Muscle layer of colon (tissue), 2 donors: Measurements from ENCODE around the gene C5orf52.
"Not testable (repeated sequence)": the region's sequence is repeated elsewhere in the genome, so short reads cannot be mapped to it uniquely, and the experiment has no call there.

ENCODE experiments used
- H3K27ac ChIP-seq: one replicate; pipeline ENCODE4 v1.7.0; 2013; ENCODE audit warnings: low read depth, mild to moderate bottlenecking, low read length, moderate library complexity
- H3K27me3 ChIP-seq, 2 donors: one replicate each; pipeline ENCODE4 v1.7.0; 2013; ENCODE audit warnings: low read length in 2 of 2, mild to moderate bottlenecking in 2 of 2; ENCODE audit not compliant: insufficient read depth in 2 of 2, control insufficient read depth in 1 of 2
- H3K36me3 ChIP-seq: one replicate; pipeline ENCODE4 v1.7.0; 2013; ENCODE audit warnings: mild to moderate bottlenecking, low read length; ENCODE audit not compliant: insufficient read depth
- H3K4me1 ChIP-seq: one replicate; pipeline ENCODE4 v1.7.0; 2013; ENCODE audit warnings: mild to moderate bottlenecking, low read length; ENCODE audit not compliant: insufficient read depth
- H3K4me3 ChIP-seq, 2 donors: one replicate each; pipeline ENCODE4 v1.7.0; 2013; ENCODE audit warnings: low read length in 2 of 2, low read depth in 1 of 2, mild to moderate bottlenecking in 1 of 2, moderate library complexity in 1 of 2
- H3K9ac ChIP-seq: one replicate; pipeline ENCODE4 v1.7.0; 2013; ENCODE audit warnings: low read length
- H3K9me3 ChIP-seq: one replicate; pipeline ENCODE4 v1.7.0; 2013; ENCODE audit warnings: mild to moderate bottlenecking, low read length
- donor health status: abdominal sarcoma.
- donor health status: Adenocarcinoma of cecum.

The C5orf52 gene

DNA sequence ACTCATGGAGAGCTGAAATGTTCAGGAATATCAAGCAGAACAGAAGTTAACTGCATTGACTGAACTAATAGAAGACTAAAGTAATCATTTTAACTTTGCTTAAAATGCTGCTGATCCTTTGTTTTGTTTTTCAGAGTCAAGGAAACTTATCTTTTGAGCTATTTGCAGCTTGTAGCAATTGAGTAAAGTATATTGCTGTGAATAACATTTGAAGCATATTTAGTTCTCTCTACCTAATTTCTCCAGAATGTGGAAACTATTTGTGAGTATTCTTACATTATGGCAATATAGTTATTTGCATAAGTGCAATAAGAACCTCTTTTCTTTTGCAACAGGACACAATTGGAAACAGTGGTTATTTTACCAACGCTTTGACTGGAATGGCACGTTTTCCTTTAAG is 13.8 kb upstream of the C5orf52 start:
- H3K9ac ChIP-seq: no peak overlapping the region
- H3K4me1 ChIP-seq: no peaks in the 10 kb centered on the region
- H3K36me3 ChIP-seq: no peaks in the 10 kb centered on the region
- no peak overlapping the region for H3K4me3 ChIP-seq
- no peaks in the 10 kb centered on the region for H3K9me3 ChIP-seq
- no peak overlapping the region for H3K27ac ChIP-seq
- H3K27me3 ChIP-seq: no peaks in the 10 kb centered on the region

DNA sequence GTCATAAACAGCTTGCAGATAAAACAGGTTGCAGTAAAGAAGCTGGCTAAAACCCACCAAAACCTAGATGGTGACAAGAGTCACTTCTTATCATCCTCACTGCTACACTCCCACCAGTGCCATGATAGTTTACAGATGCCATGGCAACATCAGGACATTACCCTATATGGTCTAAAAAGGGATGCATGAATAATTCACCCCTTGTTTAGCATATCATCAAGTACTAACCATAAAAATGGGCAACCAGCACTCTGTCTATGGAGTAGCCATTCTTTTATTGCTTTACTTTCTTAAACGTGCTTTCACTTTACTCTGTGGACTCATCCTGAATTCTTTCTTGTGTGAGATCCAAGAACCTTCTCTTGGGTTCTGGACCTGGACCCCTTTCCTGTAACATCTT is 12.4 kb upstream of the C5orf52 start:
- Histone ChIP-seq H3K27ac (no peak overlapping the region), H3K9me3 (no peaks in the 10 kb centered on the region), H3K9ac (no peak overlapping the region), H3K36me3 (no peaks in the 10 kb centered on the region), H3K27me3 (no peaks in the 10 kb centered on the region), H3K4me1 (no peaks in the 10 kb centered on the region), H3K4me3 (no peak overlapping the region)

DNA sequence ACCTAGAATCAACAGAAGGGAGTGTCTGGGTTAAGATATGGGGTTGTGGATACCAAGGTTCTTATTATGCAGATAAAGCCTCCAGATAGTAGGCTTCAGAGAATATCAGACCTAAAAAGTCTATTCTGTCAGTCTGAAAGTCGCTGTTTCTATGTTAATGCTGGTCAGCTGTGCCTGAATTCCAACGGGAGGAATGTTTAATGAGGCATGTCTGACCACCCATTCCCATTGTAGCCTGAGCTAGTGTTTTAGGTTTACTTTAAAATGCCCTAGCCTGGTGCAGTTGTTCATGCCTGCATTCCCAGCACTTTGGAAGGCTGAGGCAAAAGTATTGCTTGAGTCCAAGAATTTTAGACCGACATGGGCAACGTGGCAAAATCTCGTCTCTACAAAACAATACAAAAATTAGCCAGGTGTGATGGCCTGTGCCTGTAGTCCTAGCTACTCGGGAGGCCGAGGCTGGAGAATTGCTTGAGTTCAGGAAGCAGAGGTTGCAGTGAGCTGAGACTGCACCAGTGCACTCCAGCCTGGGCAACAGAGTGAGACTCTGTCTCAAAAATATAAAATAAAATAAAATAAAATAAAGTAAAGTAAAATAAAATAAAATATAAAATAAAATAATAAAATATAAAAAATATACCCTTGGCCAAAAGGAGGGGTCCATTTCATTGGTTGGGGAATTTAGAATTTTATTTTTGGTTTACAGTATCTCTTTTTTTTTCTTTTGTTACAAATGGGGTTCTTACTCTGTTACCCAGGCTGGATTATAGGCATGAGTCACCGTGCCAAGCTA is 11.3 kb upstream of the C5orf52 start:
- Histone ChIP-seq H3K9me3 (no peaks in the 10 kb centered on the region), H3K27me3 (no peaks in the 10 kb centered on the region), H3K27ac (no peak overlapping the region), H3K36me3 (no peaks in the 10 kb centered on the region), H3K4me3 (no peak overlapping the region), H3K9ac (no peak overlapping the region), H3K4me1 (no peaks in the 10 kb centered on the region)

DNA sequence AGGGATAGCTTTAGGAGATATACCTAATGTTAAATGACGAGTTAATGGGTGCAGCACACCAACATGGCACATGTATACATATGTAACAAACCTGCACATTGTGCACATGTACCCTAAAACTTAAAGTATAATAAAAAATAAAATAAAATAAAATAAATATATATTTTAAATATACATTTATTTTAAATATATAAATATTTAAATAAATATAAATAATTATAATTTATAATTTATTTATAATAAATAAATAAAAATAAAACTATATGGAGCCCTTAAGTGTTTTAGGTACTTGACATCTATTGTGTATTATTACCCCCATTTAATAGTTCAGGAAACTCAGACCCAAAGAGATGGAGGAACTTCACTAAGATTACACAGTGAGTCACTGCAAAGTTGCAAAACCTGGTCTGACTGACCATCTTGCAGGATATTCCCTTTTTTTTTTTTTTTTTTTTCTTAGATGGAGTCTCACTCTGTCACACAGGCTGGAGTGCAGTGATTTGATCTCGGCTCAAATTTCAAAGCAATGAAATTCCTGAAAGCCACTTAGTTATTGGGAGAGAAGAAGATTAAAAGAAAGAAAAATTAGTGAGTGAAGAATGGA is 5.8 kb upstream of the C5orf52 start:
- Histone ChIP-seq H3K4me3 (no peak overlapping the region), H3K27me3 (no peaks in the 10 kb centered on the region), H3K36me3 (no peaks in the 10 kb centered on the region), H3K9me3 (no peaks in the 10 kb centered on the region), H3K9ac (no peak overlapping the region), H3K27ac (no peak overlapping the region), H3K4me1 (peaks cover 2% of the 10 kb centered on the region)

DNA sequence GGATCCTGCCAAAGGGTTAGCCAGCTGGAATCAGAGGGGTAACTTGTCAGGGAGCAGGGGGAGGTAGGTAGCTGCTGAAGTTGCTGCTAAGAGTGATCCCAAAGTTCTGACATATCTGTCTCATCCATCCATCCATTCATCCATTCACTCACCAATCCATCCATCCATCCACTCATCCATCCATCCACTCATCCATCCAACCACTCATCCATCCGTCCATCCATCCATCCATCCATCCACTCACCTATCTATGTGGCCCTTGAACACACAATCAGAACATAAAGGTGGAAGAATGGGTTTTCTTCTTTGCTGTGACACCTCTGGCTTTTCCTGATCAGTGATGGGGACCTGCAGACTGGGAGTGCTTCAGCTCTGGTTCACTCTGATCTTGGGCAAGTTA is 3.0 kb upstream of the C5orf52 start:
- Histone ChIP-seq H3K9me3 (no peaks in the 10 kb centered on the region), H3K4me3 (no peak overlapping the region), H3K27me3 (no peaks in the 10 kb centered on the region), H3K9ac (no peak overlapping the region), H3K4me1 (peaks cover 7% of the 10 kb centered on the region), H3K36me3 (no peaks in the 10 kb centered on the region), H3K27ac (no peak overlapping the region)

DNA sequence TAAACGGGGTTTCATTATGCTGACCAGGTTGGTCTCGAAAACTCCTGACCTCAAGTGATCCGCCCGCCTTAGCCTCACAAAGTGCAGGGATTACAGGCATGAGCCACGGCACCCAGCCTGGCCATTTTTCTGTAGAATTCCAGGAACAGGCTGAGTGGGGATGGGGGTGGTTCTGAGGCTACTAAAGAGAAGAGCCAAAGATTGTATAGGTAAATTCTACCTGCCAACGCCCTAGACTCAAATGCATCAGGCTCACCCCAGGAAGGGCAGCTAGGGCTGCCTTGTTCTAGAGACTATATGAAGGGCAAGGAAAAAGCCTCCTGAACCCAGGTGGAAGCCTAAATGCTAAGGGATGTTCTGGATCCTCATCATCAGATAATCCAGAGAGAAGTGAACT is 1.6 kb upstream of the C5orf52 start:
- no peak overlapping the region for H3K27ac ChIP-seq
- H3K4me1 ChIP-seq: peaks cover 7% of the 10 kb centered on the region
- H3K27me3 ChIP-seq: no peaks in the 10 kb centered on the region
- no peaks in the 10 kb centered on the region for H3K36me3 ChIP-seq
- H3K9ac ChIP-seq: no peak overlapping the region
- H3K9me3 ChIP-seq: no peaks in the 10 kb centered on the region
- H3K4me3 ChIP-seq: no peak overlapping the region

DNA sequence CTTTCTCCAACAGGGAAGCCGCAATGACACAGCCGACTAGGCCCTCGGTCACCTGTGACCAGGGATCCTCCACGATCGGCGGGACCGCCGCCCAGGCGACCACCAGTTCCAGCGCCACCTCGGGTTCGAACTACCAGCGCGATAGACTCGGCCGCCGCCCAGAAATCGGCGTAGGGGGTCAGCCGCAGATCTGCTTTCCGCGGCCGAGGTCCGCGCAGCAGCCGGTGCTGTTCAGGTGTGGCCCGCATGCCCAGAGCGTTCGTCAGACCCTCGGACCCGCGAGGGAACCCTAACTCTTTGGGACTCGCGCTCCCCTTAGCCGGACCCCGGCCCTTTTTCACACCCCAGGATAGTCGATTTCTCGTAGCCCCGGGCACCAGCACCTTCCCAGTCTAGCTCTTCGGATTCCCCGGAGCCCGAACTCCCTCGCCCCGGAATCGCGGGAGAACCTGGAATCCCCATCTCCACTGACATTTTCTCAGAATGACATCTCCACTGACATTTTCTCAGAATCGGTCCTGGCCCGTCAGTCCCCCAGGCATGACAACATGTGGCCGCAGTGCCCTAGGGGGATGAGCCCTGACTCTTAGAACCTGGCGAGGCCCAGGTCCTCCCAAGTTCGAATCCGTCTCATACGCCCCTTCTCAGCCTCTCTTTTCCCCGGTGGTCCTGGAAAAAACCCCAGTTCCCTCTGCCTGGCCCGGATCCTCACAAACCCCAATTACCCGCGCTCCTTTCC is 428 bp downstream of the C5orf52 start:
- Histone ChIP-seq H3K27ac (no peak overlapping the region), H3K9me3 (no peaks in the 10 kb centered on the region), H3K4me3 (peak overlapping the region; percentile 75 to 84), H3K9ac (peak overlapping the region; percentile 37), H3K4me1 (peaks cover 7% of the 10 kb centered on the region), H3K36me3 (no peaks in the 10 kb centered on the region), H3K27me3 (no peaks in the 10 kb centered on the region)

DNA sequence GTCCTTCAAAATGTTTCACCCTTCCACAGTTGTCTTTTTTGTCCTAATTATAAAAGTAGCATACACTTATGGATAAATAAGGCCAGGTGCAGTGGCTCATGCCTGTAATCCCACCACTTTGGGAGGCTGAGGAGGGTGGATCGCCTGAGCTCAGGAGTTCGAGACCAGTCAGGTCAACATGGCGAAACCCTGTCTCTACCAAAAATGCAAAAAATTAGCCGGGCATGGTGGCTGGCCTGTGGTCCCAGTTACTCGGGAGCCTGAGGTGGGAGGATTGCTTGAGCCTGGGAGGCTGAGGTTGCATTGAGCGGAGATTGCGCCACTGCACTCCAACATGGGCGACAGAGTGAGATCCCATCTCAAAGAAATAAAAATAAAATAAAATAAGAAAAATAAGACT is 1.6 kb downstream of the C5orf52 start:
- no peak overlapping the region for H3K27ac ChIP-seq
- H3K9me3 ChIP-seq: no peaks in the 10 kb centered on the region
- H3K4me1 ChIP-seq: peaks cover 7% of the 10 kb centered on the region
- H3K9ac ChIP-seq: no peak overlapping the region
- no peak overlapping the region for H3K4me3 ChIP-seq
- no peaks in the 10 kb centered on the region for H3K27me3 ChIP-seq
- H3K36me3 ChIP-seq: no peaks in the 10 kb centered on the region

DNA sequence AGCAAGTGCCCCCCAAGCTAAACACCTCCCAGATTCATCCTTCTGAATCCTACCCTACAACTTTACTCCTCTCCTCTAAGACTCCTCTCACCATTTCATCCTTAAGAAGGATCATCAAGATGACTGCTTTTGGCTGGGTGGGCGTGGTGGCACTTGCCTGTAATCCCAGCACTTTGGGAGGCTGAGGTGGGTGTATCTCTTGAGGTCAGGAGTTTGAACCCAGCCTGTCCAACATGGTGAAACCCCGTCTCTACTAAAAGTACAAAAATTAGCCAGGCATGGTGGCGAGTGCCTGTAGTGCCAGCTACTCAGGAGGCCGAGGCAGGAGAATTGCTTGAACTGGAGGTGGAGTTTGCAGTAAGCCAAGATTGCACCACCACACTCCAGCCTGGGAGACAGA is 3.0 kb downstream of the C5orf52 start:
- not testable (repeated sequence) for H3K27me3 ChIP-seq, H3K4me1 ChIP-seq, H3K9ac ChIP-seq, H3K27ac ChIP-seq, H3K36me3 ChIP-seq, H3K4me3 ChIP-seq, H3K9me3 ChIP-seq

DNA sequence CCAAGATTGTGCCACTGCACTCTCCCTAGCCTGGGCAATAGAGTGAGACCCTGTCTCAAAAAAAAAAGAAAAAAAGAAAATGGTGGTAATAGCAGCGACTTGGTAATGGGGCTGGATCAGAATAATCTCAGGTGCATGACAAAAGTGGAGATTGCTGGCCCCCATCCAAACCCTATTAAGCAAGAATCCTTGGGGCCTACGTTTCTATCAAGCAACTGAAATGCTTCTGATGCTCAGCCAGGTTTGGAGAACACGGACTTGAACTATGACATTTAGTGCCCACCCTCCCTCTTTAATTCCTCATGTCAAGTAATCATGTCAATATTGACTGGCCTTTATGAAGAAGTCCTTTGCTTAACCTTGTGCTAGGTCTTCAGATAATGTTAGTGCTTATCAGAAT is 6.6 kb downstream of the C5orf52 start:
- H3K27me3 ChIP-seq: no peaks in the 10 kb centered on the region
- H3K9ac ChIP-seq: no peak overlapping the region
- H3K9me3 ChIP-seq: no peaks in the 10 kb centered on the region
- H3K36me3 ChIP-seq: no peaks in the 10 kb centered on the region
- no peak overlapping the region for H3K4me3 ChIP-seq
- no peak overlapping the region for H3K27ac ChIP-seq
- no peaks in the 10 kb centered on the region for H3K4me1 ChIP-seq

DNA sequence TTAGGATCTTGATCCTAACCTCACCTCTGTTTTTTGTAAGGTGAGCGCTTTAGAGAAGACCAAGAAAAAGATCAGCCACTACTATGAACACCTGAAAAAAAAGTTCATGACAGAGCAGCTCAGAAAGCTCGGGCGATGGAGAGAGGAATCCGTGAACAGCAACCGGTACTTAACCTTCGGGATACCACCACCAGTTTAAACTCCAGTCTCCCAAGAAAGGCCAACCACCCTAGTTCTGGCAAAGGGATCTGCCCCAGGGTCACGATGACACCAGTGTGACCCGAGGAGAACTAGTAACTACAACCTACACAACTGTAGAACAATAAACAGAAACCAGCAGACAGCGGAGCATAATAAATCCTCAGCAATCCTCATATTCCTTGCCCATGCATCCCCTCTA is 8.5 kb downstream of the C5orf52 start:
- Histone ChIP-seq H3K36me3 (no peaks in the 10 kb centered on the region), H3K4me1 (no peaks in the 10 kb centered on the region), H3K27me3 (no peaks in the 10 kb centered on the region), H3K9ac (no peak overlapping the region), H3K4me3 (no peak overlapping the region), H3K27ac (no peak overlapping the region), H3K9me3 (no peaks in the 10 kb centered on the region)
